ENCODE data around the gene SIL1.

SIL1 gene

GRCh38 chr5:139068494-139069151 is 129.5 kb downstream of the SIL1 start:
- Histone ChIP-seq H3K9me2 (ENCODE audit: low read depth, low read length) (no peaks in the 10 kb centered on the region), H3F3A (ENCODE audit: insufficient read depth, low read length) (no peaks in the 10 kb centered on the region), H3K4me3 (ENCODE audit: low read depth, low read length, poor library complexity, severe bottlenecking) (no peak overlapping the region), H2AFZ (ENCODE audit: low read length) (no peak overlapping the region), H3K4me1 (ENCODE audit: insufficient read depth, low read length, severe bottlenecking) (peaks cover 4% of the 10 kb centered on the region), H3K27ac (ENCODE audit: low read depth, low read length, poor library complexity, severe bottlenecking) (no peak overlapping the region), H4K20me1 (ENCODE audit: insufficient read depth, low read length) (no peaks in the 10 kb centered on the region), H3K79me2 (ENCODE audit: insufficient read depth, low read length) (no peaks in the 10 kb centered on the region), H3K9ac (ENCODE audit: low read length) (no peak overlapping the region), H3K36me3 (ENCODE audit: insufficient read depth, low read length) (no peaks in the 10 kb centered on the region), H3K9me3 (ENCODE audit: low read length) (no peaks in the 10 kb centered on the region), H3K4me2 (ENCODE audit: low read length) (no peak overlapping the region), H3K27me3 (ENCODE audit: insufficient read depth, low read length) (no peaks in the 10 kb centered on the region)
- no peak for TF ChIP-seq CTCF (IDR thresholded peaks at IDR 0.05; ENCODE audit: low read length)
- no peak for TF ChIP-seq EZH2 (IDR thresholded peaks at IDR 0.05; ENCODE audit: borderline replicate concordance, low read length)

- Histone ChIP-seq H3K36me3 (ENCODE audit: insufficient read depth, low read length) (no peaks in the 10 kb centered on the region), H4K20me1 (ENCODE audit: insufficient read depth, low read length) (no peaks in the 10 kb centered on the region), H2AFZ (ENCODE audit: low read length) (no peak overlapping the region), H3K9me2 (ENCODE audit: low read depth, low read length) (no peaks in the 10 kb centered on the region), H3K27me3 (ENCODE audit: insufficient read depth, low read length) (no peaks in the 10 kb centered on the region), H3K4me3 (ENCODE audit: low read depth, low read length, poor library complexity, severe bottlenecking) (no peak overlapping the region), H3K9ac (ENCODE audit: low read length) (no peak overlapping the region), H3K4me2 (ENCODE audit: low read length) (no peak overlapping the region), H3F3A (ENCODE audit: insufficient read depth, low read length) (no peaks in the 10 kb centered on the region), H3K79me2 (ENCODE audit: insufficient read depth, low read length) (no peaks in the 10 kb centered on the region), H3K4me1 (ENCODE audit: insufficient read depth, low read length, severe bottlenecking) (peaks cover 4% of the 10 kb centered on the region), H3K27ac (ENCODE audit: low read depth, low read length, poor library complexity, severe bottlenecking) (no peak overlapping the region), H3K9me3 (ENCODE audit: low read length) (no peaks in the 10 kb centered on the region)
- TF ChIP-seq CTCF (IDR thresholded peaks at IDR 0.05; ENCODE audit: low read length) (no peak), EZH2 (IDR thresholded peaks at IDR 0.05; ENCODE audit: borderline replicate concordance, low read length) (no peak)
Observed at GRCh38 chr5:139068060-139068459, 130.1 kb downstream of the SIL1 start.

- TF ChIP-seq EZH2 (IDR thresholded peaks at IDR 0.05; ENCODE audit: borderline replicate concordance, low read length) (no peak), CTCF (IDR thresholded peaks at IDR 0.05; ENCODE audit: low read length) (no peak)
- Histone ChIP-seq H3K79me2 (ENCODE audit: insufficient read depth, low read length) (no peaks in the 10 kb centered on the region), H3K36me3 (ENCODE audit: insufficient read depth, low read length) (no peaks in the 10 kb centered on the region), H3K9ac (ENCODE audit: low read length) (no peak overlapping the region), H3K27ac (ENCODE audit: low read depth, low read length, poor library complexity, severe bottlenecking) (no peak overlapping the region), H3K4me3 (ENCODE audit: low read depth, low read length, poor library complexity, severe bottlenecking) (no peak overlapping the region), H4K20me1 (ENCODE audit: insufficient read depth, low read length) (no peaks in the 10 kb centered on the region), H3F3A (ENCODE audit: insufficient read depth, low read length) (no peaks in the 10 kb centered on the region), H2AFZ (ENCODE audit: low read length) (no peak overlapping the region), H3K9me2 (ENCODE audit: low read depth, low read length) (no peaks in the 10 kb centered on the region), H3K27me3 (ENCODE audit: insufficient read depth, low read length) (no peaks in the 10 kb centered on the region), H3K9me3 (ENCODE audit: low read length) (no peaks in the 10 kb centered on the region), H3K4me1 (ENCODE audit: insufficient read depth, low read length, severe bottlenecking) (peaks cover 16% of the 10 kb centered on the region), H3K4me2 (ENCODE audit: low read length) (no peak overlapping the region)
Observed at GRCh38 chr5:139065306-139065705, 132.9 kb downstream of the SIL1 start.

Measured in OCI-LY1 (cell line).